ENCODE results near the gene PDZD8.
"Not testable (repeated sequence)": the region's sequence is repeated elsewhere in the genome, so short reads cannot be mapped to it uniquely, and the experiment has no call there.

PDZD8 gene

GRCh38 chr10:117300671-117301070 lies 74.6 kb downstream of the PDZD8 start:
- no peak overlapping the region for H3K4me3 ChIP-seq
- H3K27me3 ChIP-seq: no peaks in the 10 kb centered on the region
- DNase-seq: no peak
- no peaks in the 10 kb centered on the region for H3K36me3 ChIP-seq
- intact Hi-C loops (cut with DNase I; ENCODE audit: low total_unique reads): no loop called here
- H3K4me1 ChIP-seq: no peaks in the 10 kb centered on the region
- TF ChIP-seq CTCF (IDR thresholded peaks at IDR 0.05): no peak
- H3K9me3 ChIP-seq: peaks cover 0 to 3% (median 0%) of the 10 kb centered on the region in 3 donors
- no peak overlapping the region for H3K27ac ChIP-seq

- Histone ChIP-seq H3K27me3 (no peaks in the 10 kb centered on the region), H3K4me3 (no peak overlapping the region), H3K27ac (no peak overlapping the region), H3K9me3 (peaks cover 0 to 3% (median 0%) of the 10 kb centered on the region in 3 donors), H3K4me1 (no peaks in the 10 kb centered on the region), H3K36me3 (no peaks in the 10 kb centered on the region)
- no peak for TF ChIP-seq CTCF (IDR thresholded peaks at IDR 0.05)
- intact Hi-C loops (cut with DNase I; ENCODE audit: low total_unique reads): no loop called here
- DNase-seq: no peak
Measured at GRCh38 chr10:117299435-117299834, 75.8 kb downstream of the PDZD8 start.

GRCh38 chr10:117298219-117298618 lies 77.0 kb downstream of the PDZD8 start:
- H3K27me3 ChIP-seq: no peaks in the 10 kb centered on the region
- no peaks in the 10 kb centered on the region for H3K36me3 ChIP-seq
- H3K4me1 ChIP-seq: no peaks in the 10 kb centered on the region
- no peak overlapping the region for H3K27ac ChIP-seq
- H3K9me3 ChIP-seq: peaks cover 0 to 3% (median 0%) of the 10 kb centered on the region in 3 donors
- DNase-seq: no peak
- no peak overlapping the region for H3K4me3 ChIP-seq
- no peak for TF ChIP-seq CTCF (IDR thresholded peaks at IDR 0.05)
- intact Hi-C loops (cut with DNase I; ENCODE audit: low total_unique reads): no loop called here

GRCh38 chr10:117294735-117295134 lies 80.5 kb downstream of the PDZD8 start:
- Histone ChIP-seq H3K36me3 (peaks cover 3 to 5% (median 3%) of the 10 kb centered on the region in 3 donors), H3K27ac (no peak overlapping the region), H3K27me3 (no peaks in the 10 kb centered on the region), H3K4me3 (no peak overlapping the region), H3K4me1 (no peaks in the 10 kb centered on the region), H3K9me3 (peaks cover 0 to 3% (median 0%) of the 10 kb centered on the region in 3 donors)
- TF ChIP-seq CTCF (IDR thresholded peaks at IDR 0.05): no peak
- no peak for DNase-seq
- intact Hi-C loops (cut with DNase I; ENCODE audit: low total_unique reads): no loop called here

GRCh38 chr10:117294039-117294645 lies 81.1 kb downstream of the PDZD8 start:
- Histone ChIP-seq H3K4me1 (no peaks in the 10 kb centered on the region), H3K9me3 (peaks cover 0 to under 1% (median 0%) of the 10 kb centered on the region in 3 donors)

GRCh38 chr10:117290872-117291271 lies 84.4 kb downstream of the PDZD8 start:
- H3K27ac ChIP-seq; intact Hi-C loops (cut with DNase I; ENCODE audit: low total_unique reads); H3K9me3 ChIP-seq; H3K4me1 ChIP-seq; H3K4me3 ChIP-seq; H3K27me3 ChIP-seq; DNase-seq: not testable (repeated sequence)
- peaks cover 13 to 16% (median 15%) of the 10 kb centered on the region in 3 donors for H3K36me3 ChIP-seq

More at GRCh38 chr10:117294039-117294645, 81.1 kb downstream of the PDZD8 start:
- DNase-seq: no peak
- TF ChIP-seq CTCF (IDR thresholded peaks at IDR 0.05): no peak
- peaks cover 9 to 10% (median 9%) of the 10 kb centered on the region in 3 donors for H3K36me3 ChIP-seq
- H3K4me3 ChIP-seq: no peak overlapping the region
- no peaks in the 10 kb centered on the region for H3K27me3 ChIP-seq
- intact Hi-C loops (cut with DNase I; ENCODE audit: low total_unique reads): no loop called here
- H3K27ac ChIP-seq: no peak overlapping the region
